ENCODE results near the gene IGSF3.
"Not testable (repeated sequence)": the region's sequence is repeated elsewhere in the genome, so short reads cannot be mapped to it uniquely, and the experiment has no call there.

DNA sequence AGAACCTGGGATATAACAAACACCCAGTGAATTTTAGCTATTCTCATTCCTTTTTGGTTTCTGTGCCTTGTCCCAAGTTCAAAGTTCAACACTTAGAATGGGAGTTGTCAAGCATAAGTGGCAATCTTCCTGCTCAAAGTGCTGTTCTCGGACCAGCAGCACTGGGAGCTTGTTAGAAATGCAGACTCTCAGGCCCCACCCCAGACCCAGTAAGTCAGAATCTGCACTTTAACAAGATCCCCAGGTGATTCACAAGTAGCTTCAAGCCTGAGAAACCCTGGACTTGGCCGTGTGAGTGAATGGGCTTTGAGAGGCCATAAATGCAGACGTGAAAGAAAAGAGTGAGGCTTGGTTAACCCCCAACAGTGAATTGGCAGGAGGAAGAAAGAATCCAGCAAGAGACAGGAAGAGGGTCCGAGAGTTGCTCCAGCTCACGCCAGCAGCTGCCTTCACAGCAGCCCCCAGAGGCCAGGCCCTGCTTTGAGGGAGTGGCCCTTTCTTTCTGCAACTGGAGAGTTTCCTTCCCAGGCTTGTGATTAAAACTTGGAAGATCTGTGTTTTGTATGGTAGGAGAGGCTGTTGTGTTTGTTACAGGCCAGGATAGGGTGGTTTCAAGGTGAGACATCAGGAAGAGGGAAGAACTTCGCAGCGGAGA, 75.5 kb downstream of the IGSF3 start:
- not testable (repeated sequence) for TF ChIP-seq ZNF274 (IDR thresholded peaks at IDR 0.05; ENCODE audit: low read depth, low read length); YY1 (IDR thresholded peaks at IDR 0.05; ENCODE audit: insufficient read depth, insufficient read length); SUZ12 (IDR thresholded peaks at IDR 0.05; ENCODE audit: extremely low read depth, insufficient read depth, insufficient read length)

Data from NT2/D1 (cell line).